Left lung (tissue), 10 donors: ENCODE results near the gene OVCA2. TPM values are rescaled to one million over a fixed set of nuclear protein-coding genes. Genes with fewer than 3 reads are reported as not detected.

Source experiments
- ATAC-seq: fragments of 200-7000 bp; cut with Tn5 transposase; one replicate; pipeline ENCODE4 v1.9.1; 2020; ENCODE audit warnings: moderate library complexity
- DNase-seq, 4 donors: peaks; one replicate each; pipeline ENCODE4 v3.0.0-alpha.2; 2013 to 2020
- H3K27ac ChIP-seq, 2 donors: fragments of 200-600 bp; sonication (generic) in 1 of 2; one replicate each; pipeline versions ENCODE4 v1.5.0 to v1.8.0; 2020 to 2021
- H3K27me3 ChIP-seq, 2 donors: fragments of 200-600 bp; sonication (generic) in 1 of 2; one replicate each; pipeline versions ENCODE4 v1.5.0 to v1.8.0; 2020 to 2021
- H3K36me3 ChIP-seq, 2 donors: fragments of 200-600 bp; sonication (generic) in 1 of 2; one replicate each; pipeline versions ENCODE4 v1.5.0 to v1.8.0; 2020 to 2021
- H3K4me1 ChIP-seq, 2 donors: fragments of 200-600 bp; one replicate each; pipeline ENCODE4 v1.8.0; 2021
- H3K4me3 ChIP-seq, 2 donors: fragments of 200-600 bp; sonication (generic) in 1 of 2; one replicate each; pipeline versions ENCODE4 v1.5.0 to v1.8.0; 2020 to 2021; ENCODE audit warnings: mild to moderate bottlenecking in 1 of 2
- H3K9me3 ChIP-seq, 2 donors: fragments of 200-600 bp; sonication (generic) in 1 of 2; one replicate each; pipeline versions ENCODE4 v1.5.0 to v1.8.0; 2020 to 2021
- intact Hi-C, 2 donors: fragments of 100-400 bp; cut with DNase I; formaldehyde crosslinking; loops; one replicate each; pipeline versions ENCODE4 v1.11.2 to v1.14.2; 2022
- polyA plus RNA-seq, 6 donors: library from polyadenylated mRNA; unstranded; fragments of 120-200 nt; gene quantifications; one replicate each; pipeline ENCODE4 v1.2.1, GENCODE V29; 2013; ENCODE audit not compliant: insufficient read length in 6 of 6
- total RNA-seq, 2 donors: library from RNA; stranded (reverse); fragmentation: NEBNext Ultra II Directional; extraction: Animal tissue kit (Norgen Biotek cat#: 25700); gene quantifications; one replicate each; pipeline ENCODE4 v1.2.1, GENCODE V29; 2021
- TF ChIP-seq, protein P1 (sequence below), 2 donors: fragments of 200-600 bp; sonication (generic) in 1 of 2; IDR thresholded peaks; one replicate each; pipeline versions ENCODE4 v1.5.0 to v1.8.0; 2021; ENCODE audit warnings: antibody characterized with exemption in 2 of 2
- donor health status: DM: no; HTN: yes; CAD: no.
- donor health status: DM: no; HTN: no; CAD: no.

Gene OVCA2
- total and polyA plus RNA-seq, 8 donors, result 8.1 to 28.7 (median 11.2) TPM

GRCh38 chr17:2047590-2047989 lies 5.8 kb downstream of the OVCA2 start:
- Histone ChIP-seq H3K9me3 (no peaks in the 10 kb centered on the region), H3K36me3 (peaks cover 0 to 20% of the 10 kb centered on the region in 2 donors), H3K4me3 (no peak overlapping the region), H3K27ac (no peak overlapping the region), H3K4me1 (peaks cover 14 to 50% of the 10 kb centered on the region in 2 donors), H3K27me3 (peaks cover 5 to 40% of the 10 kb centered on the region in 2 donors)
- TF ChIP-seq, protein P1, sequence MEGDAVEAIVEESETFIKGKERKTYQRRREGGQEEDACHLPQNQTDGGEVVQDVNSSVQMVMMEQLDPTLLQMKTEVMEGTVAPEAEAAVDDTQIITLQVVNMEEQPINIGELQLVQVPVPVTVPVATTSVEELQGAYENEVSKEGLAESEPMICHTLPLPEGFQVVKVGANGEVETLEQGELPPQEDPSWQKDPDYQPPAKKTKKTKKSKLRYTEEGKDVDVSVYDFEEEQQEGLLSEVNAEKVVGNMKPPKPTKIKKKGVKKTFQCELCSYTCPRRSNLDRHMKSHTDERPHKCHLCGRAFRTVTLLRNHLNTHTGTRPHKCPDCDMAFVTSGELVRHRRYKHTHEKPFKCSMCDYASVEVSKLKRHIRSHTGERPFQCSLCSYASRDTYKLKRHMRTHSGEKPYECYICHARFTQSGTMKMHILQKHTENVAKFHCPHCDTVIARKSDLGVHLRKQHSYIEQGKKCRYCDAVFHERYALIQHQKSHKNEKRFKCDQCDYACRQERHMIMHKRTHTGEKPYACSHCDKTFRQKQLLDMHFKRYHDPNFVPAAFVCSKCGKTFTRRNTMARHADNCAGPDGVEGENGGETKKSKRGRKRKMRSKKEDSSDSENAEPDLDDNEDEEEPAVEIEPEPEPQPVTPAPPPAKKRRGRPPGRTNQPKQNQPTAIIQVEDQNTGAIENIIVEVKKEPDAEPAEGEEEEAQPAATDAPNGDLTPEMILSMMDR (IDR thresholded peaks at IDR 0.05), result no peak
- intact Hi-C loops, result no loop called here
- no peak for ATAC-seq
- peak in 1 of 4 donors; percentile 20 for DNase-seq

DNA sequence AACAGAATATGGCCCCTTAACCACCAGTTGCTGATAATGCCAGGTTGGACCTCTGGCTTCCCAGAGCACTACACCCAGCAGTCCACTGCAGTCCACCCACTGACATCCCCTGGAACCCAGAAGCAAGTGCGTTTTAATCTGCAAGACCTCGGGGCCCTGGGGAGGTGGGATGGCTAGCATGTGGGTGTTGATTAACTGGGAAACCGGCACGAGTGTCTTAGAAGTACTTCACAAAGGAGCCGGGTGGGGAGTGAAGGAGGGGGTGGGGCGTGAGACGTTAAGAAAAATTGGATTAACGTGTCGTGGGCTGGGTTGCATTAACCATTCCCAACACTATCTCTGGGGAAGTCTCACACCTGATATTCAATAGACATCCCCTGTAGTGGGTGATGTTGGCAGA lies 7.0 kb downstream of the OVCA2 start:
- Histone ChIP-seq H3K36me3 (peaks cover 0 to 8% of the 10 kb centered on the region in 2 donors), H3K9me3 (no peaks in the 10 kb centered on the region), H3K27me3 (peaks cover 5 to 49% of the 10 kb centered on the region in 2 donors), H3K4me3 (peak overlapping the region in 1 of 2 donors; percentile 66), H3K4me1 (peaks cover 20 to 46% of the 10 kb centered on the region in 2 donors), H3K27ac (no peak overlapping the region)
- ATAC-seq (no peak), DNase-seq (peak in 1 of 4 donors; percentile 18)
- intact Hi-C loops, result no loop called here
- TF ChIP-seq, protein P1 (IDR thresholded peaks at IDR 0.05), result no peak

DNA sequence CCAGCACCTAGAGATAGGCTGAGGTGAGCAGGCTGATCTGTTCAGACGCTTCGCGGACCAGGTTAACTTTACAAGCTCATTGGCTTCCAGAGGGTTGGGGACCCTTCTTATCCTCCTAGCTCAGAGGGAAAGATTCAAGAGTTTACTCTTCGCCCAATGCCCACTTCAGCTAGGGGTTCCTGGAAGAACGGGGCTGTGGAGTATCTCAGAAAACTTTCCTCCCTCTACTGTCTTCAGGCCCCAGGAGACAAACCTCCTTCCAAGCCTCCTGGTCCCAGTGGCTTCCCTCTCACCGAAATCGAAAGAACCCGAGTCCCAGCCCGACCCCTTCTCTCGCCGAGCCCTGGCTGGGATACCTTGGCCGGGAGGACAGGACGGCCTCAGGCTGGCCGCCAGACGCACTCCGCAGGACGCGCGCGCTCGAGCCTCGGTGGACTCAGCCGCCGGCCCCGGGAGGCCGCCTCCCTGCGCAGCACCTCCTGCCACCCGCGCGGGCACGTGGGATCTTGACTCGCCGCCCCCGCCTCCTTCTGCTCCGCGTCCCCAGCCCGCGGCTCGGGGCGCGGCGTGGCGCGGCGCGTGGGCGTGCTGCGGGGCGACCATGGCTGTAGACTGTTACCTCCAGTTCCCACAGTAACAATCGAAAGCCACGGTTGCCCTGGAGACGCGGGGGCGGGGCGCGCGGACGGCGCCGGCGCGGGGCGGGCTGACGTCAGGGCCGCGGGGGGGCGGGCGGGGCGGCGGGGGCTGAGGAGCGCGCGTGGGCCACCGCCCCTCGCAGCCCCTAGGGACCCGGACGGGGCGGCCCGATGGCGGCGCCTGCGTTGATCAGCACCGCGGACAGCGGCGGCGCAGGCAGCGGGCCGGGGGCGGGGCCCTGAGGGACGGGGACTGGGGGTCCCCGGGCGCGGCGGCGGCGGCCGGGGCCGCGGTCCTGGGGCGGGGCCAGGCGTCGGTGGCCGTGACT lies 7.8 kb downstream of the OVCA2 start:
- H3K4me1 ChIP-seq, result peaks cover 26 to 47% of the 10 kb centered on the region in 2 donors
- DNase-seq (peak; percentile 81 to 95 (median 88)), ATAC-seq (peak; percentile 51)
- H3K9me3 ChIP-seq, result no peaks in the 10 kb centered on the region
- H3K4me3 ChIP-seq, result peak overlapping the region; percentile 66 to 74
- intact Hi-C loops, result no loop called here
- H3K27me3 ChIP-seq, result peaks cover 5 to 57% of the 10 kb centered on the region in 2 donors
- H3K27ac ChIP-seq, result peak overlapping the region; percentile 13 to 73
- no peaks in the 10 kb centered on the region for H3K36me3 ChIP-seq
- TF ChIP-seq, protein P1 (IDR thresholded peaks at IDR 0.05), result no peak

DNA sequence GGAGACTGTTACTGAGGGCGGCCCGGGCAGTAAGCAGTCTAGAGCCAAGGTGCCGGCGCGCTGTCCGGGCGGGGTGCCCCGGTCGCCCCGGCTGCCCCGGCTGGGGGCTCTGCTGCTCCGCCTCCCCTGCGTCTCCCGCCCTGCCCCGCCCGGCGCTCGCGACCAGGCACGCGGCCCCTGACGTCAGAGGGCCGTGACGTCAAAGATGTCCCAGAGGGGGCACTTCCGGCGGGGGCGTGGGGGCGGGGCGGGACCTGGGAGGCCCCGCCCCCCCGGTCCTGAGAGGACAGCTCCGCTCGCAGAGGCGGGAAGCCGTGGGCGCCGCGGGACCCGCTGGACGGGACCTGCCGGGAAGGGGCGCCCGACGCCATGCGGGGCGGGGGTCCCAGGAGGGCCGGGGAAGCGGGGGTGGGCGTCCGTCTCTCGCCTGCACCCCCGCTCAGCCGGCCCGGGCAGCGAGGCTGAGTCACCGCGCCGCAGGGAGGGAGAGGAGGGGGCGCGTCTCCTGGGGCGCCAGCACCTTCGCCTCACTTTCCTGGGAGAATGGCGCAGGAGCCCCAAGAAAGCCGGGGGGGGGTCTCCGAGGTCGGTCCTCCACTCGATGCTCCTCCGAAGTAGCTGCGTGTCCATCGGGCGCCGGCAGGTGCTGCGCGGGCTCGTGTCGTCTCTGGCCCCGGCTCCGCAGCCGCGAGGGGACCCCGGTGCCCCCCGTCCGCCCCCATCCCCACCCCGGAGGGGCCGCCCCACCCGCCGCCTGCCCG lies 8.7 kb downstream of the OVCA2 start:
- no peaks in the 10 kb centered on the region for H3K36me3 ChIP-seq
- H3K9me3 ChIP-seq, result no peaks in the 10 kb centered on the region
- no peak overlapping the region for H3K27ac ChIP-seq
- peak; percentile 40 for ATAC-seq
- DNase-seq, result peak; percentile 68 to 88 (median 76)
- H3K4me1 ChIP-seq, result peaks cover 26 to 56% of the 10 kb centered on the region in 2 donors
- TF ChIP-seq, protein P1 (IDR thresholded peaks at IDR 0.05), result no peak
- peak overlapping the region; percentile 45 to 66 for H3K4me3 ChIP-seq
- H3K27me3 ChIP-seq, result peaks cover 5 to 66% of the 10 kb centered on the region in 2 donors
- intact Hi-C loops, result no loop called here
